Measurements from ENCODE around the gene LMF1.
"Not testable (repeated sequence)": the region's sequence is repeated elsewhere in the genome, so short reads cannot be mapped to it uniquely, and the experiment has no call there.

- TF ChIP-seq EZH2 (IDR thresholded peaks at IDR 0.05; ENCODE audit: low read length, unreplicated experiment): not testable (repeated sequence)
- TF ChIP-seq, protein P1, sequence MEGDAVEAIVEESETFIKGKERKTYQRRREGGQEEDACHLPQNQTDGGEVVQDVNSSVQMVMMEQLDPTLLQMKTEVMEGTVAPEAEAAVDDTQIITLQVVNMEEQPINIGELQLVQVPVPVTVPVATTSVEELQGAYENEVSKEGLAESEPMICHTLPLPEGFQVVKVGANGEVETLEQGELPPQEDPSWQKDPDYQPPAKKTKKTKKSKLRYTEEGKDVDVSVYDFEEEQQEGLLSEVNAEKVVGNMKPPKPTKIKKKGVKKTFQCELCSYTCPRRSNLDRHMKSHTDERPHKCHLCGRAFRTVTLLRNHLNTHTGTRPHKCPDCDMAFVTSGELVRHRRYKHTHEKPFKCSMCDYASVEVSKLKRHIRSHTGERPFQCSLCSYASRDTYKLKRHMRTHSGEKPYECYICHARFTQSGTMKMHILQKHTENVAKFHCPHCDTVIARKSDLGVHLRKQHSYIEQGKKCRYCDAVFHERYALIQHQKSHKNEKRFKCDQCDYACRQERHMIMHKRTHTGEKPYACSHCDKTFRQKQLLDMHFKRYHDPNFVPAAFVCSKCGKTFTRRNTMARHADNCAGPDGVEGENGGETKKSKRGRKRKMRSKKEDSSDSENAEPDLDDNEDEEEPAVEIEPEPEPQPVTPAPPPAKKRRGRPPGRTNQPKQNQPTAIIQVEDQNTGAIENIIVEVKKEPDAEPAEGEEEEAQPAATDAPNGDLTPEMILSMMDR (conservative IDR thresholded peaks at IDR 0.05; ENCODE audit: low read depth, low read length): not testable (repeated sequence)
Observed at GRCh38 chr16:947922-948303, 22.9 kb downstream of the LMF1 start.
